Uterus (tissue), 2 donors: ENCODE results near the gene MSTO1.

Experiments
- POLR2A ChIP-seq, 2 donors: fragments of 450-650 bp; IDR thresholded peaks; one replicate each; pipeline ENCODE4 v1.6.1; 2016; ENCODE audit warnings: antibody characterized with exemption in 2 of 2, mild to moderate bottlenecking in 1 of 2, moderate library complexity in 1 of 2
- TF ChIP-seq, protein P1 (sequence below), 4 experiments: fragments of 200-600 bp in 2 of 4; fragments of 450-650 bp in 2 of 4; sonication (generic) in 2 of 4; IDR thresholded peaks; one replicate each; pipeline ENCODE4 v1.5.1; 2016 to 2019; ENCODE audit warnings: antibody characterized with exemption in 4 of 4, mild to moderate bottlenecking in 2 of 4, moderate library complexity in 1 of 4

DNA sequence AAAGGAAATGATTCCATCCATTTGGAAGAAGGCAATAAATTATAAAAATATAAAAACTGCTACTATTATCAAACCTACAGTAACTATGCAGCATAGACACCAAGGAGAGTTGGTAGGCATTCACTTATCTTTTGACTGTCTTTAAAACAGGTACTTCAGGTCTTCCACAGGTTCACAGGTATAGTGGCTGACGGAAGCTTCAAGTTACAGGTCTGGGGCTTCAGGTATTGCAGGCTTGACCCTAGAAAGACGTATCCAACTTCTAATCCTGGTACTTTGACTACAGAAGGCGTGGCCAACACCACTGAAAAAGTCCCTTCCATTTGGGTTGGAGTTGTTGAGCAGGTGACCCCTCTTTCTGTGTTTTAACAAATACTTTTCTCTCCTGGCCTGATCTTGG is 42.9 kb downstream of the MSTO1 start:
- TF ChIP-seq, protein P1, sequence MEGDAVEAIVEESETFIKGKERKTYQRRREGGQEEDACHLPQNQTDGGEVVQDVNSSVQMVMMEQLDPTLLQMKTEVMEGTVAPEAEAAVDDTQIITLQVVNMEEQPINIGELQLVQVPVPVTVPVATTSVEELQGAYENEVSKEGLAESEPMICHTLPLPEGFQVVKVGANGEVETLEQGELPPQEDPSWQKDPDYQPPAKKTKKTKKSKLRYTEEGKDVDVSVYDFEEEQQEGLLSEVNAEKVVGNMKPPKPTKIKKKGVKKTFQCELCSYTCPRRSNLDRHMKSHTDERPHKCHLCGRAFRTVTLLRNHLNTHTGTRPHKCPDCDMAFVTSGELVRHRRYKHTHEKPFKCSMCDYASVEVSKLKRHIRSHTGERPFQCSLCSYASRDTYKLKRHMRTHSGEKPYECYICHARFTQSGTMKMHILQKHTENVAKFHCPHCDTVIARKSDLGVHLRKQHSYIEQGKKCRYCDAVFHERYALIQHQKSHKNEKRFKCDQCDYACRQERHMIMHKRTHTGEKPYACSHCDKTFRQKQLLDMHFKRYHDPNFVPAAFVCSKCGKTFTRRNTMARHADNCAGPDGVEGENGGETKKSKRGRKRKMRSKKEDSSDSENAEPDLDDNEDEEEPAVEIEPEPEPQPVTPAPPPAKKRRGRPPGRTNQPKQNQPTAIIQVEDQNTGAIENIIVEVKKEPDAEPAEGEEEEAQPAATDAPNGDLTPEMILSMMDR (IDR thresholded peaks at IDR 0.05) = no peak
- TF ChIP-seq POLR2A (IDR thresholded peaks at IDR 0.05) = no peak
